HepG2 (cell line): ENCODE results near the gene NFE2L2. TPM values are rescaled to one million over a fixed set of nuclear protein-coding genes. Genes with fewer than 3 reads are reported as not detected.

Source experiments
- BHLHE40 ChIP-seq: IDR thresholded peaks from 2 replicates; pipeline ENCODE4 v1.6.1; 2011; ENCODE audit warnings: low read length, improper control_type of control experiment
- CBX1 ChIP-seq: IDR thresholded peaks from one replicate; pipeline ENCODE4 v1.6.1; 2016; ENCODE audit warnings: antibody characterized with exemption, low read depth
- ELK4 ChIP-seq: sonication (generic); formaldehyde crosslinking; IDR thresholded peaks from 2 replicates; pipeline ENCODE4 v1.9.0; 2021; ENCODE audit warnings: missing genetic modification reagents, borderline replicate concordance
- ETS1 ChIP-seq: sonication (generic); formaldehyde crosslinking; IDR thresholded peaks from 2 replicates; pipeline ENCODE4 v1.4.0; 2020; ENCODE audit warnings: missing genetic modification reagents
- FOSL2 ChIP-seq: sonication (generic); formaldehyde crosslinking; IDR thresholded peaks from 2 replicates; pipeline ENCODE4 v1.4.0; 2020; ENCODE audit warnings: missing genetic modification reagents
- FOXP4 ChIP-seq: sonication (generic); formaldehyde crosslinking; IDR thresholded peaks from 2 replicates; pipeline ENCODE4 v1.4.0; 2020; ENCODE audit warnings: missing genetic modification reagents
- IRF9 ChIP-seq: sonication (generic); formaldehyde crosslinking; IDR thresholded peaks from 2 replicates; pipeline ENCODE4 v1.8.0; 2022; ENCODE audit warnings: missing genetic modification reagents, mild to moderate bottlenecking, borderline replicate concordance
- JUND ChIP-seq: sonication (generic); formaldehyde crosslinking; IDR thresholded peaks from 2 replicates; pipeline ENCODE4 v1.8.0; 2022; ENCODE audit warnings: mild to moderate bottlenecking, missing genetic modification reagents
- NFRKB ChIP-seq: fragments of 450-650 bp; IDR thresholded peaks from 2 replicates; pipeline ENCODE4 v1.6.1; 2017
- NR3C1 ChIP-seq: sonication (generic); formaldehyde crosslinking; IDR thresholded peaks from 2 replicates; pipeline ENCODE4 v1.4.0; 2020; ENCODE audit warnings: missing genetic modification reagents
- POLR2A ChIP-seq, 2 experiments: IDR thresholded peaks; 2 replicates each; pipeline ENCODE4 v1.6.1; 2011; ENCODE audit warnings: low read depth in 2 of 2, low read length in 2 of 2, mild to moderate bottlenecking in 1 of 2, moderate library complexity in 1 of 2; ENCODE audit not compliant: insufficient read depth in 1 of 2
- POLR2AphosphoS2 ChIP-seq: IDR thresholded peaks from 2 replicates; pipeline ENCODE4 v1.6.1; 2011; ENCODE audit warnings: low read depth, low read length, improper control_type of control experiment
- POLR2G ChIP-seq: fragments of 200-400 bp; formaldehyde crosslinking; IDR thresholded peaks from 2 replicates; pipeline ENCODE4 v1.6.1; 2018; ENCODE audit warnings: mild to moderate bottlenecking, low read depth, low read length, moderate library complexity
- RARG ChIP-seq: sonication (generic); formaldehyde crosslinking; IDR thresholded peaks from 2 replicates; pipeline ENCODE4 v1.4.0; 2020; ENCODE audit warnings: low read depth, mild to moderate bottlenecking, missing genetic modification reagents
- RFXAP ChIP-seq: sonication (generic); formaldehyde crosslinking; IDR thresholded peaks from 2 replicates; pipeline ENCODE4 v1.4.0; 2020; ENCODE audit warnings: missing genetic modification reagents, borderline replicate concordance
- ZBTB26 ChIP-seq: IDR thresholded peaks from 2 replicates; pipeline ENCODE4 v1.6.1; 2016; ENCODE audit warnings: missing compliant biosample characterization, missing genetic modification reagents, borderline replicate concordance
- ZNF282 ChIP-seq: fragments of 450-650 bp; IDR thresholded peaks from 2 replicates; pipeline ENCODE4 v1.6.1; 2018; ENCODE audit not compliant: partially characterized antibody
- polyA plus RNA-seq, 8 experiments: library from polyadenylated mRNA; depleted of rRNA in 3 of 8; stranded (reverse) in 7 of 8; unstranded in 1 of 8; fragments of >200 nt; fragmentation: Illumina TruSeq in 4 of 8; extraction: Trizol in 4 of 8; gene quantifications; 2 replicates each; pipeline versions ENCODE4 v1.2.1 to v1.2.3, GENCODE V29; 2011 to 2016; ENCODE audit warnings: low read depth in 4 of 8, missing spikeins in 1 of 8, mixed read lengths in 1 of 8; ENCODE audit not compliant: insufficient read depth in 1 of 8
- total RNA-seq, 5 experiments: library from RNA; depleted of rRNA; stranded (reverse); fragments of >200 nt; fragmentation: Illumina TruSeq; extraction: Trizol; gene quantifications; 2 replicates each; pipeline ENCODE4 v1.2.3, GENCODE V29; 2016; ENCODE audit warnings: low read depth in 1 of 5

NFE2L2 gene
- total and polyA plus RNA-seq, 2 of the 13 experiments (the other 11 are each of a cell fraction or from before 2014, with no cell fraction given), result 84.6 to 215 TPM

- TF ChIP-seq NR3C1 (CRISPR knock-in tag), result no peak
- TF ChIP-seq IRF9 (CRISPR knock-in tag), result no peak
- TF ChIP-seq ZBTB26 (CRISPR knock-in tag), result no peak
- TF ChIP-seq POLR2AphosphoS2, result peak; percentile 42; the same call in 1 of the 2 replicates
- TF ChIP-seq BHLHE40, result no peak
- TF ChIP-seq RFXAP (CRISPR knock-in tag), result no peak
- TF ChIP-seq FOSL2 (CRISPR knock-in tag), result no peak
- peak; percentile 42; the same call in 1 of the 2 replicates for TF ChIP-seq POLR2G
- TF ChIP-seq CBX1, result no peak
- TF ChIP-seq JUND (CRISPR knock-in tag), result no peak
- TF ChIP-seq ETS1 (CRISPR knock-in tag), result no peak
- no peak for TF ChIP-seq FOXP4
- peak; percentile 26 to 50; a peak in 3 of 4 replicates for TF ChIP-seq POLR2A (IDR thresholded peaks at IDR 0.05; ENCODE audit: insufficient read depth in 1 of 2, low read depth in 2 of 2, low read length in 2 of 2)
- no peak for TF ChIP-seq NFRKB
- TF ChIP-seq ELK4 (CRISPR knock-in tag), result no peak
- TF ChIP-seq RARG, result no peak
- no peak for TF ChIP-seq ZNF282
- TF ChIP-seq, all 625 proteins: peak for 9
These were observed 47.2 kb downstream of the NFE2L2 start (continued) for GRCh38 chr2:177217247-177217843.
